Measurements from ENCODE around the gene CCDC157.

CCDC157 gene

GRCh38 chr22:30375312-30375849 is 18.6 kb downstream of the CCDC157 start:
- Histone ChIP-seq H4K91ac (ENCODE audit: low read length) (no peak overlapping the region), H4K8ac (ENCODE audit: low read length) (no peak overlapping the region), H3K4me3 (ENCODE audit: insufficient read depth in 1 of 2, low read depth in 1 of 2, low read length in 2 of 2) (no peak overlapping the region), H3K27me3 (ENCODE audit: control insufficient read depth in 1 of 2, insufficient read depth in 1 of 2, low read length in 2 of 2) (peaks cover 0 to 8% of the 10 kb centered on the region in 2 experiments), H2AK5ac (ENCODE audit: low read length, severe bottlenecking) (no peak overlapping the region), H3K23ac (ENCODE audit: low read length in 2 of 2) (no peak overlapping the region), H2BK15ac (ENCODE audit: low read depth, poor library complexity, severe bottlenecking) (no peak overlapping the region), H3K4me1 (ENCODE audit: control insufficient read depth, insufficient read depth, low read depth, low read length) (peaks cover 19% of the 10 kb centered on the region), H2AFZ (ENCODE audit: low read depth, low read length) (no peak overlapping the region), H2BK120ac (ENCODE audit: low read depth, low read length) (no peak overlapping the region), H3K9me3 (ENCODE audit: control insufficient read depth, low read length) (no peaks in the 10 kb centered on the region), H2BK5ac (ENCODE audit: low read depth, low read length, poor library complexity, severe bottlenecking) (no peak overlapping the region), H2BK12ac (ENCODE audit: low read length in 2 of 2) (no peak overlapping the region), H3K27ac (ENCODE audit: low read length, poor library complexity, severe bottlenecking) (no peak overlapping the region), H3K4ac (ENCODE audit: low read depth in 1 of 2, low read length in 2 of 2) (no peak overlapping the region), H3K36me3 (ENCODE audit: control insufficient read depth in 1 of 2, insufficient read depth in 2 of 2, low read depth in 1 of 2, low read length in 2 of 2) (peaks cover 33 to 49% of the 10 kb centered on the region in 2 experiments), H3K9ac (ENCODE audit: low read length) (no peak overlapping the region), H3K4me2 (ENCODE audit: low read length, poor library complexity, severe bottlenecking) (no peak overlapping the region), H3K79me1 (replicated peaks; ENCODE audit: low read length, poor library complexity, severe bottlenecking) (no peaks in the 10 kb centered on the region), H3K14ac (ENCODE audit: low read length in 2 of 2) (no peak overlapping the region), H3K18ac (ENCODE audit: low read depth in 1 of 2, low read length in 2 of 2) (no peak overlapping the region)
- WGBS: 91% methylated on average over 13 of the region's 13 CpGs
- no peak for DNase-seq

- no peak overlapping the region for H3K23ac ChIP-seq (ENCODE audit: low read length in 2 of 2)
- no peak overlapping the region for H3K27ac ChIP-seq (ENCODE audit: low read length, poor library complexity, severe bottlenecking)
Observed at GRCh38 chr22:30380011-30380410, 23.2 kb downstream of the CCDC157 start.

GRCh38 chr22:30381264-30381663 is 24.5 kb downstream of the CCDC157 start:
- no peak overlapping the region for H2BK15ac ChIP-seq (ENCODE audit: low read depth, poor library complexity, severe bottlenecking)
- no peak overlapping the region for H3K14ac ChIP-seq (ENCODE audit: low read length in 2 of 2)
- no peak overlapping the region for H2BK12ac ChIP-seq (ENCODE audit: low read length in 2 of 2)
- no peak overlapping the region for H3K4me3 ChIP-seq (ENCODE audit: insufficient read depth in 1 of 2, low read depth in 1 of 2, low read length in 2 of 2)
- no peak overlapping the region for H3K23ac ChIP-seq (ENCODE audit: low read length in 2 of 2)
- no peak overlapping the region for H2BK120ac ChIP-seq (ENCODE audit: low read depth, low read length)
- no peak overlapping the region for H2AFZ ChIP-seq (ENCODE audit: low read depth, low read length)
- H2AK5ac ChIP-seq (ENCODE audit: low read length, severe bottlenecking): no peak overlapping the region
- no peak overlapping the region for H2BK5ac ChIP-seq (ENCODE audit: low read depth, low read length, poor library complexity, severe bottlenecking)
- no peak overlapping the region for H3K9ac ChIP-seq (ENCODE audit: low read length)
- H3K4me1 ChIP-seq (ENCODE audit: control insufficient read depth, insufficient read depth, low read depth, low read length): peaks cover 8% of the 10 kb centered on the region
- WGBS: 90% methylated on average over 12 of the region's 12 CpGs
- DNase-seq: no peak
- H3K27ac ChIP-seq (ENCODE audit: low read length, poor library complexity, severe bottlenecking): no peak overlapping the region
- no peaks in the 10 kb centered on the region for H3K9me3 ChIP-seq (ENCODE audit: control insufficient read depth, low read length)
- no peak overlapping the region for H3K18ac ChIP-seq (ENCODE audit: low read depth in 1 of 2, low read length in 2 of 2)
- no peaks in the 10 kb centered on the region for H3K27me3 ChIP-seq (ENCODE audit: control insufficient read depth in 1 of 2, insufficient read depth in 1 of 2, low read length in 2 of 2)
- no peak overlapping the region for H4K91ac ChIP-seq (ENCODE audit: low read length)
- H3K79me1 ChIP-seq (replicated peaks; ENCODE audit: low read length, poor library complexity, severe bottlenecking): peaks cover 20% of the 10 kb centered on the region
- H3K36me3 ChIP-seq (ENCODE audit: control insufficient read depth in 1 of 2, insufficient read depth in 2 of 2, low read depth in 1 of 2, low read length in 2 of 2): peaks cover 69 to 80% of the 10 kb centered on the region in 2 experiments
- no peak overlapping the region for H3K4me2 ChIP-seq (ENCODE audit: low read length, poor library complexity, severe bottlenecking)
- H4K8ac ChIP-seq (ENCODE audit: low read length): no peak overlapping the region
- H3K4ac ChIP-seq (ENCODE audit: low read depth in 1 of 2, low read length in 2 of 2): no peak overlapping the region

More at GRCh38 chr22:30380011-30380410, 23.2 kb downstream of the CCDC157 start:
- no peak overlapping the region for H4K8ac ChIP-seq (ENCODE audit: low read length)
- no peak overlapping the region for H3K4ac ChIP-seq (ENCODE audit: low read depth in 1 of 2, low read length in 2 of 2)
- H3K4me1 ChIP-seq (ENCODE audit: control insufficient read depth, insufficient read depth, low read depth, low read length): peaks cover 2% of the 10 kb centered on the region
- H2BK5ac ChIP-seq (ENCODE audit: low read depth, low read length, poor library complexity, severe bottlenecking): no peak overlapping the region
- no peaks in the 10 kb centered on the region for H3K9me3 ChIP-seq (ENCODE audit: control insufficient read depth, low read length)
- H2AFZ ChIP-seq (ENCODE audit: low read depth, low read length): no peak overlapping the region
- WGBS: 96% methylated on average over 20 of the region's 20 CpGs
- H2AK5ac ChIP-seq (ENCODE audit: low read length, severe bottlenecking): no peak overlapping the region
- no peak for DNase-seq
- no peak overlapping the region for H3K18ac ChIP-seq (ENCODE audit: low read depth in 1 of 2, low read length in 2 of 2)
- no peak overlapping the region for H3K9ac ChIP-seq (ENCODE audit: low read length)
- no peak overlapping the region for H2BK120ac ChIP-seq (ENCODE audit: low read depth, low read length)
- H3K14ac ChIP-seq (ENCODE audit: low read length in 2 of 2): no peak overlapping the region
- H3K79me1 ChIP-seq (replicated peaks; ENCODE audit: low read length, poor library complexity, severe bottlenecking): peaks cover 15% of the 10 kb centered on the region
- H2BK12ac ChIP-seq (ENCODE audit: low read length in 2 of 2): no peak overlapping the region
- peaks cover 69 to 88% of the 10 kb centered on the region in 2 experiments for H3K36me3 ChIP-seq (ENCODE audit: control insufficient read depth in 1 of 2, insufficient read depth in 2 of 2, low read depth in 1 of 2, low read length in 2 of 2)
- no peak overlapping the region for H4K91ac ChIP-seq (ENCODE audit: low read length)
- no peaks in the 10 kb centered on the region for H3K27me3 ChIP-seq (ENCODE audit: control insufficient read depth in 1 of 2, insufficient read depth in 1 of 2, low read length in 2 of 2)
- H3K4me3 ChIP-seq (ENCODE audit: insufficient read depth in 1 of 2, low read depth in 1 of 2, low read length in 2 of 2): no peak overlapping the region
- no peak overlapping the region for H2BK15ac ChIP-seq (ENCODE audit: low read depth, poor library complexity, severe bottlenecking)
- H3K4me2 ChIP-seq (ENCODE audit: low read length, poor library complexity, severe bottlenecking): no peak overlapping the region

- H2AK5ac ChIP-seq (ENCODE audit: low read length, severe bottlenecking): no peak overlapping the region
- H4K91ac ChIP-seq (ENCODE audit: low read length): no peak overlapping the region
- H3K18ac ChIP-seq (ENCODE audit: low read depth in 1 of 2, low read length in 2 of 2): no peak overlapping the region
- H3K4me3 ChIP-seq (ENCODE audit: insufficient read depth in 1 of 2, low read depth in 1 of 2, low read length in 2 of 2): no peak overlapping the region
- no peak overlapping the region for H2BK15ac ChIP-seq (ENCODE audit: low read depth, poor library complexity, severe bottlenecking)
- no peak overlapping the region for H2BK12ac ChIP-seq (ENCODE audit: low read length in 2 of 2)
- H3K4ac ChIP-seq (ENCODE audit: low read depth in 1 of 2, low read length in 2 of 2): no peak overlapping the region
- peaks cover 25% of the 10 kb centered on the region for H3K79me1 ChIP-seq (replicated peaks; ENCODE audit: low read length, poor library complexity, severe bottlenecking)
- H2BK5ac ChIP-seq (ENCODE audit: low read depth, low read length, poor library complexity, severe bottlenecking): no peak overlapping the region
- no peak overlapping the region for H3K27ac ChIP-seq (ENCODE audit: low read length, poor library complexity, severe bottlenecking)
- DNase-seq: no peak
- H2BK120ac ChIP-seq (ENCODE audit: low read depth, low read length): no peak overlapping the region
- H2AFZ ChIP-seq (ENCODE audit: low read depth, low read length): no peak overlapping the region
- no peaks in the 10 kb centered on the region for H3K27me3 ChIP-seq (ENCODE audit: control insufficient read depth in 1 of 2, insufficient read depth in 1 of 2, low read length in 2 of 2)
- H3K9me3 ChIP-seq (ENCODE audit: control insufficient read depth, low read length): no peaks in the 10 kb centered on the region
- no peak overlapping the region for H3K14ac ChIP-seq (ENCODE audit: low read length in 2 of 2)
- no peak overlapping the region for H3K23ac ChIP-seq (ENCODE audit: low read length in 2 of 2)
- H4K8ac ChIP-seq (ENCODE audit: low read length): no peak overlapping the region
- no peak overlapping the region for H3K4me2 ChIP-seq (ENCODE audit: low read length, poor library complexity, severe bottlenecking)
- 100% methylated on average over 5 of the region's 5 CpGs for WGBS
- H3K36me3 ChIP-seq (ENCODE audit: control insufficient read depth in 1 of 2, insufficient read depth in 2 of 2, low read depth in 1 of 2, low read length in 2 of 2): peaks cover 62 to 69% of the 10 kb centered on the region in 2 experiments
- peaks cover 12% of the 10 kb centered on the region for H3K4me1 ChIP-seq (ENCODE audit: control insufficient read depth, insufficient read depth, low read depth, low read length)
- H3K9ac ChIP-seq (ENCODE audit: low read length): no peak overlapping the region
Observed at GRCh38 chr22:30382340-30382739, 25.5 kb downstream of the CCDC157 start.
